ENCODE measurements around the gene GNA15.

The GNA15 gene

GRCh38 chr19:3122512-3122870 is 13.3 kb upstream of the GNA15 start:
- Histone ChIP-seq H3K27ac (ENCODE audit: low read depth, low read length, poor library complexity, severe bottlenecking) (no peak overlapping the region), H3K79me2 (ENCODE audit: insufficient read depth, low read length) (no peaks in the 10 kb centered on the region)

GRCh38 chr19:3123088-3123721 is 12.6 kb upstream of the GNA15 start:
- H3K4me2 ChIP-seq (ENCODE audit: low read length), result no peak overlapping the region
- H4K20me1 ChIP-seq (ENCODE audit: insufficient read depth, low read length), result no peaks in the 10 kb centered on the region
- H3K9me3 ChIP-seq (ENCODE audit: low read length), result no peaks in the 10 kb centered on the region
- no peak overlapping the region for H3K4me3 ChIP-seq (ENCODE audit: low read depth, low read length, poor library complexity, severe bottlenecking)
- no peaks in the 10 kb centered on the region for H3K9me2 ChIP-seq (ENCODE audit: low read depth, low read length)
- H2AFZ ChIP-seq (ENCODE audit: low read length), result no peak overlapping the region
- H3K27ac ChIP-seq (ENCODE audit: low read depth, low read length, poor library complexity, severe bottlenecking), result no peak overlapping the region
- H3K27me3 ChIP-seq (ENCODE audit: insufficient read depth, low read length), result no peaks in the 10 kb centered on the region; the same call in 1 of the 2 replicates
- no peak overlapping the region for H3K9ac ChIP-seq (ENCODE audit: low read length)
- H3K79me2 ChIP-seq (ENCODE audit: insufficient read depth, low read length), result no peaks in the 10 kb centered on the region
- no peaks in the 10 kb centered on the region for H3F3A ChIP-seq (ENCODE audit: insufficient read depth, low read length)
- no peaks in the 10 kb centered on the region for H3K4me1 ChIP-seq (ENCODE audit: insufficient read depth, low read length, severe bottlenecking)
- no peak for TF ChIP-seq CTCF (IDR thresholded peaks at IDR 0.05; ENCODE audit: low read length)
- TF ChIP-seq EZH2 (IDR thresholded peaks at IDR 0.05; ENCODE audit: borderline replicate concordance, low read length), result no peak
- H3K36me3 ChIP-seq (ENCODE audit: insufficient read depth, low read length), result no peaks in the 10 kb centered on the region

More at GRCh38 chr19:3122512-3122870, 13.3 kb upstream of the GNA15 start:
- TF ChIP-seq CTCF (IDR thresholded peaks at IDR 0.05; ENCODE audit: low read length) (no peak), EZH2 (IDR thresholded peaks at IDR 0.05; ENCODE audit: borderline replicate concordance, low read length) (no peak)
- Histone ChIP-seq H3K4me3 (ENCODE audit: low read depth, low read length, poor library complexity, severe bottlenecking) (no peak overlapping the region), H3K4me2 (ENCODE audit: low read length) (no peak overlapping the region), H3K27me3 (ENCODE audit: insufficient read depth, low read length) (no peaks in the 10 kb centered on the region; the same call in 1 of the 2 replicates), H2AFZ (ENCODE audit: low read length) (no peak overlapping the region), H3K9me3 (ENCODE audit: low read length) (no peaks in the 10 kb centered on the region), H4K20me1 (ENCODE audit: insufficient read depth, low read length) (no peaks in the 10 kb centered on the region), H3K9me2 (ENCODE audit: low read depth, low read length) (no peaks in the 10 kb centered on the region), H3K9ac (ENCODE audit: low read length) (no peak overlapping the region), H3F3A (ENCODE audit: insufficient read depth, low read length) (no peaks in the 10 kb centered on the region), H3K36me3 (ENCODE audit: insufficient read depth, low read length) (no peaks in the 10 kb centered on the region), H3K4me1 (ENCODE audit: insufficient read depth, low read length, severe bottlenecking) (no peaks in the 10 kb centered on the region)

DNA sequence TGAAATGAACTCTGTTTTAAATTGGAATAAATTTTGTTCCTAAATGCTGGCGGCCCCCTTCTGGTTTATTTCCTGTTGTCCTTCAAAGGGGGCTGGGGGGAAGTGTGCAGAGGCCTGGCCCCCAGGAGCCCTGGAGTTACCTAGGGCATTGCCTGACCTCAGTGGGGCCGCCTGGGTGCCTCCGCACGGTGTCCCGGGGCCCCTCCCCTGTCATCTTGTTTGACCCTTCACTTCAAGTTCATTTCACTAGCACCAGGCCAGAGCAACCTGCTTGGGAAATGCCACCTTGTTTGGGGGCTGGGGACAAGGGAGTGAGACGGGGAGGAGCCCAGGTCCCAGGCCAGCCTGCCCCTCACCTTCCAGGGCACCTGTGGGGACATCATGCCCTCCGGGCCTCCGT is 11.9 kb upstream of the GNA15 start:
- no peaks in the 10 kb centered on the region for H3K4me1 ChIP-seq (ENCODE audit: insufficient read depth, low read length, severe bottlenecking)
- no peak overlapping the region for H3K9ac ChIP-seq (ENCODE audit: low read length)
- no peaks in the 10 kb centered on the region for H3F3A ChIP-seq (ENCODE audit: insufficient read depth, low read length)
- H3K36me3 ChIP-seq (ENCODE audit: insufficient read depth, low read length), result no peaks in the 10 kb centered on the region
- H2AFZ ChIP-seq (ENCODE audit: low read length), result no peak overlapping the region
- H3K4me3 ChIP-seq (ENCODE audit: low read depth, low read length, poor library complexity, severe bottlenecking), result no peak overlapping the region
- no peaks in the 10 kb centered on the region for H3K9me2 ChIP-seq (ENCODE audit: low read depth, low read length)
- no peaks in the 10 kb centered on the region for H4K20me1 ChIP-seq (ENCODE audit: insufficient read depth, low read length)
- no peak overlapping the region for H3K4me2 ChIP-seq (ENCODE audit: low read length)
- no peaks in the 10 kb centered on the region for H3K79me2 ChIP-seq (ENCODE audit: insufficient read depth, low read length)
- no peak overlapping the region for H3K27ac ChIP-seq (ENCODE audit: low read depth, low read length, poor library complexity, severe bottlenecking)
- no peak for TF ChIP-seq CTCF (IDR thresholded peaks at IDR 0.05; ENCODE audit: low read length)
- TF ChIP-seq EZH2 (IDR thresholded peaks at IDR 0.05; ENCODE audit: borderline replicate concordance, low read length), result no peak
- H3K27me3 ChIP-seq (ENCODE audit: insufficient read depth, low read length), result no peaks in the 10 kb centered on the region; the same call in 1 of the 2 replicates
- H3K9me3 ChIP-seq (ENCODE audit: low read length), result no peaks in the 10 kb centered on the region
